HCT116 (cell line): ENCODE results near the gene TSPAN5. TPM values are rescaled to one million over a fixed set of nuclear protein-coding genes. Genes with fewer than 3 reads are reported as not detected.

Experiments
- ATAC-seq: fragments of 200-7000 bp; cut with Tn5 transposase; 2 replicates; pipeline ENCODE4 v1.9.1; 2020; ENCODE audit warnings: mild to moderate bottlenecking, moderate library complexity
- BruUV-seq: library from RNA; stranded (reverse); fragments of 400-500 nt; replicated peaks from 2 replicates; lab custom pipeline; 2021; lab: Mats Ljungman, UMichigan
- CTCF ChIA-PET: fragments of 300-600 bp; sonication (Branson Sonifier 250); formaldehyde crosslinking; loops from one replicate; lab custom pipeline; 2021; ENCODE audit warnings: antibody characterized with exemption; lab: Charles Lee
- POLR2A ChIA-PET: fragments of 300-600, 350-600 bp; sonication (Branson Sonifier 250); formaldehyde crosslinking; loops from one replicate; lab custom pipeline; 2021; ENCODE audit warnings: antibody characterized with exemption; lab: Charles Lee
- RAD21 ChIA-PET, 2 experiments: fragments of 300-600 bp; sonication (Branson Sonifier 250); formaldehyde crosslinking; loops; one replicate each; lab custom pipeline; 2023; ENCODE audit warnings: low total read pairs in 2 of 2; ENCODE audit not compliant: uncharacterized antibody in 2 of 2, unreplicated experiment in 2 of 2, low non-redundant PET in 1 of 2; lab: Charles Lee
- DNase-seq: peaks from one replicate; pipeline ENCODE4 v3.0.0-alpha.2; 2010; ENCODE audit warnings: low read depth, low spot score
- H2AFZ ChIP-seq: fragments of 200-600 bp; shearing (Covaris generic), sonication (generic); 2 replicates; pipeline ENCODE4 v1.6.1; 2017; ENCODE audit warnings: low read depth, mixed run types, mixed read lengths, antibody characterized with exemption, low read length; ENCODE audit not compliant: poor library complexity, severe bottlenecking
- H3K27ac ChIP-seq: 2 replicates; pipeline ENCODE4 v1.5.1; 2012; ENCODE audit warnings: low read depth, low read length
- H3K27me3 ChIP-seq: fragments of 200-600 bp; sonication (generic); 2 replicates; pipeline ENCODE4 v1.6.1; 2016; ENCODE audit warnings: mixed run types, low read length, mixed read lengths; ENCODE audit not compliant: insufficient read depth
- H3K36me3 ChIP-seq, 2 experiments: fragments of 200-500 bp in 1 of 2; fragments of 200-600 bp in 1 of 2; sonication (Bioruptor generic) in 1 of 2; sonication (generic) in 1 of 2; 2 replicates each; pipeline versions ENCODE4 v1.5.1 to v1.6.1; 2014 to 2016; ENCODE audit warnings: low read length in 2 of 2, inconsistent platforms in 1 of 2, mixed read lengths in 1 of 2, mixed run types in 1 of 2; ENCODE audit not compliant: insufficient read depth in 2 of 2, control insufficient read depth in 1 of 2
- H3K4me1 ChIP-seq, 2 experiments: fragments of 200-600 bp in 1 of 2; sonication (generic) in 1 of 2; 2 replicates each; pipeline versions ENCODE4 v1.5.1 to v1.6.1; 2012 to 2017; ENCODE audit warnings: low read length in 2 of 2, inconsistent platforms in 1 of 2, mild to moderate bottlenecking in 1 of 2, mixed read lengths in 1 of 2, mixed run types in 1 of 2, moderate library complexity in 1 of 2; ENCODE audit not compliant: insufficient read depth in 2 of 2, control insufficient read depth in 1 of 2
- H3K4me2 ChIP-seq: fragments of 200-600 bp; sonication (generic); 2 replicates; pipeline ENCODE4 v1.6.1; 2017; ENCODE audit warnings: mixed run types, low read length, mixed read lengths
- H3K4me3 ChIP-seq, 2 experiments: fragments of 200-600 bp in 1 of 2; sonication (generic) in 1 of 2; replicated peaks in 1 of 2; 2 replicates each; pipeline ENCODE4 v1.5.1; 2011 to 2016; ENCODE audit warnings: low read length in 2 of 2, control low read depth in 1 of 2, low read depth in 1 of 2, mild to moderate bottlenecking in 1 of 2, mixed read lengths in 1 of 2, mixed run types in 1 of 2
- H3K79me2 ChIP-seq: fragments of 200-600 bp; sonication (generic); 2 replicates; pipeline ENCODE4 v1.6.1; 2017; ENCODE audit warnings: mild to moderate bottlenecking, mixed run types, low read length, moderate library complexity, mixed read lengths; ENCODE audit not compliant: insufficient read depth
- H3K9ac ChIP-seq: fragments of 200-600 bp; sonication (generic); 2 replicates; pipeline ENCODE4 v1.6.1; 2016; ENCODE audit warnings: low read length, mixed read lengths
- H3K9me2 ChIP-seq: fragments of 200-600 bp; sonication (generic), shearing (Covaris generic); 2 replicates; pipeline ENCODE4 v1.6.1; 2017; ENCODE audit warnings: mixed run types, mild to moderate bottlenecking, moderate library complexity; ENCODE audit not compliant: insufficient read depth
- H3K9me3 ChIP-seq, 2 experiments: fragments of 200-500 bp in 1 of 2; fragments of 200-600 bp in 1 of 2; sonication (Bioruptor generic) in 1 of 2; sonication (generic) in 1 of 2; 2 replicates each; pipeline ENCODE4 v1.6.1; 2014 to 2017; ENCODE audit warnings: low read length in 2 of 2, mixed read lengths in 2 of 2, inconsistent platforms in 1 of 2, low read depth in 1 of 2, mild to moderate bottlenecking in 1 of 2, mixed run types in 1 of 2, moderate library complexity in 1 of 2; ENCODE audit not compliant: control insufficient read depth in 1 of 2, insufficient read depth in 1 of 2
- H4K20me1 ChIP-seq: fragments of 200-600 bp; sonication (generic), shearing (Covaris generic); 2 replicates; pipeline ENCODE4 v1.6.1; 2017; ENCODE audit warnings: mixed run types, mild to moderate bottlenecking, moderate library complexity; ENCODE audit not compliant: insufficient read depth
- CBX3 ChIP-seq: IDR thresholded peaks from 2 replicates; pipeline ENCODE4 v1.6.1; 2012; ENCODE audit warnings: low read depth
- CEBPB ChIP-seq: IDR thresholded peaks from 2 replicates; pipeline ENCODE4 v1.6.1; 2012; ENCODE audit warnings: low read depth
- CTCF ChIP-seq, 3 experiments: fragments of 200-600 bp in 1 of 3; sonication (generic) in 1 of 3; IDR thresholded peaks in 2 of 3; conservative IDR thresholded peaks in 1 of 3; 2 replicates each; pipeline ENCODE4 v1.5.1; 2012 to 2017; ENCODE audit warnings: low read depth in 2 of 3, low read length in 2 of 3, antibody characterized with exemption in 1 of 3, borderline replicate concordance in 1 of 3, control low read depth in 1 of 3, mild to moderate bottlenecking in 1 of 3, mixed read lengths in 1 of 3, mixed run types in 1 of 3, moderate library complexity in 1 of 3; ENCODE audit not compliant: insufficient read depth in 1 of 3
- EGR1 ChIP-seq: IDR thresholded peaks from 2 replicates; pipeline ENCODE4 v1.6.1; 2012; ENCODE audit warnings: low read depth
- ELF1 ChIP-seq: IDR thresholded peaks from 2 replicates; pipeline ENCODE4 v1.6.1; 2012; ENCODE audit warnings: low read depth, borderline replicate concordance
- FOSL1 ChIP-seq: IDR thresholded peaks from 2 replicates; pipeline ENCODE4 v1.6.1; 2012; ENCODE audit warnings: low read depth
- POLR2AphosphoS5 ChIP-seq: IDR thresholded peaks from 2 replicates; pipeline ENCODE4 v1.6.1; 2011; ENCODE audit warnings: mild to moderate bottlenecking, low read depth, low read length, moderate library complexity
- SIN3A ChIP-seq: IDR thresholded peaks from 2 replicates; pipeline ENCODE4 v1.6.1; 2012; ENCODE audit warnings: low read depth
- TCF7L2 ChIP-seq: IDR thresholded peaks from 2 replicates; pipeline ENCODE4 v1.7.0; 2011; ENCODE audit warnings: borderline replicate concordance, inconsistent platforms; ENCODE audit not compliant: insufficient read depth, insufficient read length; ENCODE audit errors: extremely low read depth
- YY1 ChIP-seq: IDR thresholded peaks from 2 replicates; pipeline ENCODE4 v1.6.1; 2011; ENCODE audit warnings: low read length, low read depth, moderate library complexity, mild to moderate bottlenecking; ENCODE audit not compliant: insufficient replicate concordance; ENCODE audit errors: extremely low read depth
- ZBTB33 ChIP-seq: IDR thresholded peaks from 2 replicates; pipeline ENCODE4 v1.6.1; 2011; ENCODE audit warnings: mild to moderate bottlenecking, low read length, moderate library complexity; ENCODE audit not compliant: insufficient replicate concordance; ENCODE audit errors: extremely low read depth
- ZFX ChIP-seq: fragments of 450-650 bp; IDR thresholded peaks from 2 replicates; pipeline ENCODE4 v1.6.1; 2017
- ZNF274 ChIP-seq: fragments of 200-500 bp; sonication (Bioruptor generic); IDR thresholded peaks from 2 replicates; pipeline ENCODE4 v1.6.1; 2014; ENCODE audit warnings: mild to moderate bottlenecking, low read depth, low read length, inconsistent platforms
- intact Hi-C: fragments of 100-400 bp; cut with micrococcal nuclease; formaldehyde crosslinking; loops from 2 replicates; pipeline ENCODE4 v1.10.0; 2022
- total RNA-seq: library from RNA; stranded (reverse); gene quantifications from one replicate; pipeline ENCODE4 v1.2.1, GENCODE V29; 2021; ENCODE audit not compliant: unreplicated experiment

TSPAN5 gene
- total RNA-seq, 1 experiment from 2014 or later, result 56.8 TPM

- ChIA-PET CTCF (no interaction called here), POLR2A (no interaction called here), RAD21 (no interaction called here)
- peak overlapping the region; percentile 87; the same call in 1 of the 2 replicates for H3K27ac ChIP-seq
- H3K36me3 ChIP-seq, result no peaks in the 10 kb centered on the region
- no peaks in the 10 kb centered on the region for H3K27me3 ChIP-seq
- no peaks in the 10 kb centered on the region for H3K9me3 ChIP-seq
- H3K4me3 ChIP-seq, result no peak overlapping the region
- no peaks in the 10 kb centered on the region for H4K20me1 ChIP-seq
- no peaks in the 10 kb centered on the region for H3K9me2 ChIP-seq
- peaks cover 96% of the 10 kb centered on the region for H3K79me2 ChIP-seq
- H3K4me1 ChIP-seq, result peaks cover 65 to 95% of the 10 kb centered on the region in 2 experiments
- BruUV-seq, result no TSS peak
- ATAC-seq (no peak), DNase-seq (no peak)
- intact Hi-C loops, result loop anchor here (10.0 kb wide), 2 partner anchors 109 to 159 kb away; no protein-coding TSS in a partner anchor
- peak overlapping the region; percentile 76 for H3K4me2 ChIP-seq
- peak overlapping the region; percentile 23 for H3K9ac ChIP-seq
- no peak overlapping the region for H2AFZ ChIP-seq
- TF ChIP-seq CTCF (IDR thresholded peaks at IDR 0.05 in 2 of 3, conservative IDR thresholded peaks at IDR 0.05 in 1 of 3; ENCODE audit: borderline replicate concordance in 1 of 3, insufficient read depth in 1 of 3, low read depth in 2 of 3, low read length in 2 of 3), result no peak
- TF ChIP-seq SIN3A, result no peak
- no peak for TF ChIP-seq ZBTB33
- no peak for TF ChIP-seq ZFX
- no peak for TF ChIP-seq ELF1
- TF ChIP-seq POLR2AphosphoS5, result no peak
- no peak for TF ChIP-seq FOSL1
- no peak for TF ChIP-seq YY1
- TF ChIP-seq EGR1, result no peak
- no peak for TF ChIP-seq CEBPB
- no peak for TF ChIP-seq TCF7L2
- no peak for TF ChIP-seq ZNF274
- no peak for TF ChIP-seq CBX3
Measured at GRCh38 chr4:98624144-98624543, 34.3 kb downstream of the TSPAN5 start.
